Mononuclear cell (primary cell): Measurements from ENCODE around the gene ACTR6. TPM values are rescaled to one million over a fixed set of nuclear protein-coding genes. Genes with fewer than 3 reads are reported as not detected.
"Not testable (repeated sequence)": the region's sequence is repeated elsewhere in the genome, so short reads cannot be mapped to it uniquely, and the experiment has no call there.

Experiments
- H3K27me3 ChIP-seq: 2 replicates; pipeline ENCODE4 v1.6.0; 2011; ENCODE audit warnings: low read length, control low read depth; ENCODE audit not compliant: insufficient read depth
- H3K4me1 ChIP-seq: 2 replicates; pipeline ENCODE4 v1.5.1; 2011; ENCODE audit warnings: mild to moderate bottlenecking, low read length, control low read depth; ENCODE audit not compliant: insufficient read depth
- H3K4me3 ChIP-seq: 2 replicates; pipeline ENCODE4 v1.5.1; 2011; ENCODE audit warnings: mild to moderate bottlenecking, low read length, moderate library complexity
- H3K9me3 ChIP-seq: 2 replicates; pipeline ENCODE4 v1.5.1; 2011; ENCODE audit warnings: low read depth, mild to moderate bottlenecking, control low read depth, low read length
- total RNA-seq: library from RNA; depleted of rRNA; stranded (reverse); fragments of >200 nt; gene quantifications from one replicate; pipeline ENCODE4 v1.2.3, GENCODE V29; 2012

ACTR6 gene
- total RNA-seq, 1 donor = 27.2 TPM

GRCh38 chr12:100199023-100199346, 1.6 kb upstream of the ACTR6 start:
- Histone ChIP-seq H3K4me3 (peak overlapping the region; percentile 79), H3K4me1 (peaks cover 33% of the 10 kb centered on the region), H3K27me3 (no peaks in the 10 kb centered on the region), H3K9me3 (no peaks in the 10 kb centered on the region)

DNA sequence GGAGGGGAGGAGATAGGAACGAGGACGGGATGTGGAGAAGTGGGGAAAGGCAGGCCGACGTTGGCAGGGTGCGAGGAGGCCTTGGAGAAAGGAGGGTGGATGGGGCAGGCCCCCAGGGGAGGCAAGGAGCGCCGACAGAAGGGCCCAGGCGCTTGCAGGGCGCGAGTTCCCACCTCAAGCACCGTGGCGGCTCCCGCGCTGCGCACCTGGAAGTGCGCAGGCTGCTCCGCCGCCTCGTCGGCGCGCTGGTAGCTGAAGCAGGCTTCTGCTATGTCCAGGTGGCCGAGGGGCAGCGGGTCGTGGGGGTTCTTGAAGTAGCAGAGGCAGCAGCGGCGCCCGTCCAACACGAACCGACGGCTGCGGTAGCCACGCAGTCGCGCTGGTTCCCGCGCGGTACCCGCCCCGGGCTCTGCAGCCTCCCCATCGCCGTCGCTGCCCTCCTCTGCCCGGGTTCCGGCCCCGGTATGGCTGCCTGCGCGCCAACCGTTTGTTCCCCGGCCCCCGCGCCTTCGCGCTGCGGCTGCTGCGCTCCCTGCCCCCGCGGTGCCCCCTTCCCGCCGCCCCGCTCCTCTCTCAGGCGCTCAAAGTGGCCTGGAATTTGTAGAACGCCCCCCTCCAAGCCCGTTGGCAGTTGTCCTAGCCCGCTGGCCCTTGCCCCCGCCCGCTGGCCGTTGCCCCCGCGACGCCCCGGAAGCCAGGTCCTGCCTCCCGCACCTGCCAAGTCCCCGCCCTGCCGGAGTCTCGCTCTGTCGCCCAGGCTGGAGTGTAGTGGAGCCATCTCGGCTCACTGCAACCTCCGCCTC, 1.1 kb upstream of the ACTR6 start:
- H3K4me1 ChIP-seq = peaks cover 33% of the 10 kb centered on the region
- H3K4me3 ChIP-seq = peak overlapping the region; percentile 79
- H3K27me3 ChIP-seq = no peaks in the 10 kb centered on the region
- no peaks in the 10 kb centered on the region for H3K9me3 ChIP-seq

DNA sequence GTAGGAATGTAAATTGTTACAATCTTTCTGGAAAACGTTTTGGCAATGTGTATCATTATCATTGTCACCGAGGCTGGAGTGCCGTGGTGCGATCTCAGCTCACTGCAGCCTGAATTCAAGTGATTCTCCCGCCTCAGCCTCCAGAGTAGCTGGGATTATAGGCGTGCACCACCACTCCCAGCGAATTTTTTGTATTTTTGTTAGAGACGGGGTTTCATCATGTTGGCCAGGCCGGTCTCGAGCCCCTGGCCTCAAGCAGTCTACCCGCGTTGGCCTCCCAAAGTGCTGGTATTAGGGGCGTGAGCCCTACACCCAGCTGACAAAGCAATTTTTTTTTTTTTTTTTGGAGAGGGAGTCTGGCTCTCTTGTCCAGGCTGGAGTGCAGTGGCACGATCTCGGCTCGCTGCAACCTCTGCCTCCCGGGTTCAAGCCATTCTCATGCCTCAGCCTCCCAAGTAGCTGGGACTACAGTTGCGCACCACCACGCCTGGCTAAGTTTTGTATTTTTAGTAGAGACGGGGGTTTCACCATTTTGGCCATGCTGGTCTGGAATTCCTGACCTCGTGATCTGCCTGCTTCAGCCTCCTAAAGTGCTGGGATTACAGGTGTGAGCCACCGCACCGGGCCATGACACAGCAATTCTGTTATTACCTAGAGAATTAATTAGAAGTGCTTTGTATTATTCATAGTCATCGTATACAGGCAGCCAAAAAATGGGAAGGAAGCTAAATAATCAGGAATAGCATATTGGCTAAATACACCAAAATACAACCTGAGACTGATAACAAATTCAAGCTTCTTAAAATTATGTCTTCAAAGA, 1.2 kb downstream of the ACTR6 start:
- no peaks in the 10 kb centered on the region for H3K9me3 ChIP-seq
- no peak overlapping the region for H3K4me3 ChIP-seq
- peaks cover 33% of the 10 kb centered on the region for H3K4me1 ChIP-seq
- H3K27me3 ChIP-seq = no peaks in the 10 kb centered on the region

- H3K9me3 ChIP-seq = no peaks in the 10 kb centered on the region
- H3K4me1 ChIP-seq = peaks cover 11% of the 10 kb centered on the region
- H3K27me3 ChIP-seq = no peaks in the 10 kb centered on the region
- H3K4me3 ChIP-seq = no peak overlapping the region
These were observed 6.7 kb downstream of the ACTR6 start for GRCh38 chr12:100207311-100207710.

GRCh38 chr12:100208834-100209233, 8.2 kb downstream of the ACTR6 start:
- Histone ChIP-seq H3K27me3 (no peaks in the 10 kb centered on the region), H3K4me1 (no peaks in the 10 kb centered on the region), H3K4me3 (no peak overlapping the region), H3K9me3 (no peaks in the 10 kb centered on the region)

- H3K4me1 ChIP-seq = peaks cover 7% of the 10 kb centered on the region
- no peak overlapping the region for H3K4me3 ChIP-seq
- H3K9me3 ChIP-seq = no peaks in the 10 kb centered on the region
- no peaks in the 10 kb centered on the region for H3K27me3 ChIP-seq
These were observed 11.1 kb downstream of the ACTR6 start for GRCh38 chr12:100211698-100212097.

DNA sequence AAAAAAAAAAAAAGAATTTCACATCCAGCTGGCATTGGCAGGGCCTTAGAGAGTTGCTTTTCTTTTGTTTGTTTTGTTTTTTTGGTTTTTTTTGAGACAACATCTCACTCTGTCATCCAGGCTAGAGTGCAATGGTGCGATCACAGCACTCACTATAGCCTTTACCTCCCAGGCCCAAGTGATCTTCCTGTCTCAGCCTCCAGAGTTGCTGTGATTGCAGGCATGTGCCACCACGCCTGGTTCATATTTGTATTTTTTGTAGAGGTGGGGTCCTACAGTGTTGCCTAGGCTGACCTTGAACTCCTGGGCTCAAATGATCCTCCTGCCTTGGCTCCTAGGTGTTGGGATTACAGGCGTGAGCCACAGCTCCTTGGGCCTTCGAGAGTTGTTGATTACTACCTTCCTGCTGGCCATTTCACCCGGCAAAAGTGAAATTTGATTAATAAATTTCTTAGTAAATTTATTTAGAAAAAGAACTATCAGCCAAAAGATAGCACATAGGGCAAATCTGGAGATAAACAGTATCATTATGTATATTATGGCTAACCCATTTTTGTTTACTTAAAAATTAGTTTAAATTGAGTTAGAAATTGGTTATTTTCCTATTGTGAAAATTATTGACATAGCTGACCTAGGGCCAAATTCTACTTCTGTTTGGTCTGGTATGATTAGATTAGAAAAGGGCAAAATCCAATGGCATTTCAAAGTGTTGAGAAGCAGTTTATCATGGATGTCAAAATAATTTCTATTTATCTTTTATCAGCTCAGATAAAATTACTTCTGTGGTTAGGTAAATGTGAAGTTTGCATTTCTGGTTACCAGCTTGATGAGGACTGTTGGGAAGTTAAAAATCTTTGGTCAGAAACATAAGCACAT, 12.6 kb downstream of the ACTR6 start:
- Histone ChIP-seq H3K4me3 (no peak overlapping the region), H3K9me3 (no peaks in the 10 kb centered on the region), H3K27me3 (no peaks in the 10 kb centered on the region), H3K4me1 (peaks cover 7% of the 10 kb centered on the region)

- Histone ChIP-seq H3K4me1 (peaks cover 7% of the 10 kb centered on the region), H3K9me3 (no peaks in the 10 kb centered on the region), H3K27me3 (no peaks in the 10 kb centered on the region), H3K4me3 (no peak overlapping the region)
These were observed 13.9 kb downstream of the ACTR6 start for GRCh38 chr12:100214518-100214917.

DNA sequence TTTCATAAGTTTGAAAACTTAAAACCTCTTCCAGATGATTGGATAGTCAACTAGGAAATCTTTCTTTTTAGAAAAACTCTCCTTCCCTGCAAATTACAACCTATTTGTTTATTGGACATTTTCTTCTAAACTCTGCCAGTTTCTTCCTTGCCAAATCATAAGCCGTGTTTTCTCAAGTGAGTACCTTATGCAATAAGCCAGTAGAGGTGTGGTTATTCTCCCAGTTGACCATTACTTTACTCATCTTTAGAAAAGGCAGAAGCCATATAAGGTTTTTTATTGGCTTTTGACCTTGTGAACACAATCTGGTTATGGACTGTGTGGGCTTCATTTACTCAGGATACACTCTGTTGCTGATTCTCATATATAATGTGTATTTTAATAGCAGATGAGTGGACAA, 14.6 kb downstream of the ACTR6 start:
- H3K9me3 ChIP-seq = no peaks in the 10 kb centered on the region

GRCh38 chr12:100216337-100216736, 15.7 kb downstream of the ACTR6 start:
- peaks cover 7% of the 10 kb centered on the region for H3K4me1 ChIP-seq
- no peaks in the 10 kb centered on the region for H3K9me3 ChIP-seq
- H3K4me3 ChIP-seq = no peak overlapping the region
- no peaks in the 10 kb centered on the region for H3K27me3 ChIP-seq

More for the DNA sequence above, 14.6 kb downstream of the ACTR6 start:
- no peaks in the 10 kb centered on the region for H3K27me3 ChIP-seq
- no peak overlapping the region for H3K4me3 ChIP-seq
- peaks cover 7% of the 10 kb centered on the region for H3K4me1 ChIP-seq

- Histone ChIP-seq H3K27me3 (no peaks in the 10 kb centered on the region), H3K4me1 (peaks cover 4% of the 10 kb centered on the region), H3K4me3 (no peak overlapping the region), H3K9me3 (no peaks in the 10 kb centered on the region)
These were observed 18.9 kb downstream of the ACTR6 start for GRCh38 chr12:100219328-100220109.

GRCh38 chr12:100221523-100221922, 20.9 kb downstream of the ACTR6 start:
- H3K9me3 ChIP-seq = no peaks in the 10 kb centered on the region
- H3K4me3 ChIP-seq = no peak overlapping the region
- H3K27me3 ChIP-seq = no peaks in the 10 kb centered on the region
- H3K4me1 ChIP-seq = no peaks in the 10 kb centered on the region

GRCh38 chr12:100222173-100222572, 21.6 kb downstream of the ACTR6 start:
- H3K4me1 ChIP-seq, H3K27me3 ChIP-seq, H3K9me3 ChIP-seq, H3K4me3 ChIP-seq: not testable (repeated sequence)

DNA sequence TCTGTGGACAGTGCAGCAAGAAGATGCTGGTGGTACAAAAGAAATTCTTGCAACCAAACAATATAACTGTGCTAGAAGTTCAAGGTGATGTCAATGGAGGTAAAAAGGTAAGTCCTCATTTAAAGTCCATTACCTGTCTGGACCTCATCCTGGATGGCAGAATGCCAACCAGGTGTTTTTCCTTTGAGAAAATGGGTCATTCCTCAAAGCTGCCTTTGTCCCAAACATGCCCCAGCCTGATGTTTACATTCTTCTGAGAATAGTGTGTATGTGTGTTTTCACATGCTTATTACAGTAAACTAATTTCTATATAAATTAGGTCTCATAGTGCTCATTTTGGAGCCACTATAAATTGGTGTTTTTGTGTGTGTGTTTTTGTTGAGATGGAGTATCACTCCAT, 24.9 kb downstream of the ACTR6 start:
- Histone ChIP-seq H3K27me3 (no peaks in the 10 kb centered on the region), H3K9me3 (no peaks in the 10 kb centered on the region), H3K4me1 (no peaks in the 10 kb centered on the region), H3K4me3 (no peak overlapping the region)
